HEK293 (cell line): Measurements from ENCODE around the gene TENT4B.

Source experiments
- CTCF ChIA-PET: fragments of 350-600 bp; formaldehyde crosslinking; extraction: SDS; loops from one replicate; lab custom pipeline; 2021; ENCODE audit warnings: antibody characterized with exemption; lab: Yijun Ruan, JAX
- POLR2A ChIA-PET: fragments of 300-600 bp; formaldehyde crosslinking; extraction: SDS; loops from one replicate; lab custom pipeline; 2020; ENCODE audit warnings: antibody characterized with exemption, inconsistent platforms; lab: Yijun Ruan, JAX
- H3K27ac ChIP-seq: fragments of 200-500 bp; sonication (Bioruptor generic); 2 replicates; pipeline ENCODE4 v1.5.1; 2014; ENCODE audit warnings: low read depth, low read length, control low read depth, inconsistent platforms; ENCODE audit errors: extremely low read depth
- H3K36me3 ChIP-seq, 2 experiments: fragments of 200-500 bp in 1 of 2; sonication (Bioruptor generic) in 1 of 2; 1 replicate in 1 of 2; 2 replicates in 1 of 2; pipeline ENCODE4 v1.5.1; 2014 to 2017; ENCODE audit warnings: inconsistent platforms in 2 of 2, low read length in 2 of 2; ENCODE audit not compliant: control insufficient read depth in 2 of 2, insufficient read depth in 1 of 2
- H3K4me1 ChIP-seq: fragments of 200-500 bp; sonication (Bioruptor generic); 2 replicates; pipeline ENCODE4 v1.5.1; 2014; ENCODE audit warnings: mild to moderate bottlenecking, low read length, inconsistent platforms; ENCODE audit not compliant: control insufficient read depth, insufficient read depth
- H3K4me3 ChIP-seq: 2 replicates; pipeline ENCODE4 v1.5.1; 2011; ENCODE audit warnings: low read depth, mild to moderate bottlenecking, control low read depth, low read length, moderate library complexity
- H3K9me3 ChIP-seq: fragments of 200-500 bp; sonication (Bioruptor generic); 2 replicates; pipeline ENCODE4 v1.5.1; 2014; ENCODE audit warnings: low read depth, low read length, inconsistent platforms; ENCODE audit not compliant: control insufficient read depth, insufficient read depth
- EGR2 ChIP-seq: fragments of 450-650 bp; formaldehyde crosslinking; IDR thresholded peaks from 2 replicates; pipeline ENCODE4 v1.5.1; 2016; ENCODE audit warnings: low read depth, missing biosample characterization, missing genetic modification characterization
- GLIS2 ChIP-seq: fragments of 450-650 bp; formaldehyde crosslinking; IDR thresholded peaks from 2 replicates; pipeline ENCODE4 v1.5.1; 2016; ENCODE audit warnings: missing biosample characterization, missing genetic modification characterization
- INSM2 ChIP-seq: fragments of 450-650 bp; formaldehyde crosslinking; IDR thresholded peaks from 2 replicates; pipeline ENCODE4 v1.5.1; 2016; ENCODE audit warnings: missing biosample characterization, missing genetic modification characterization
- KLF1 ChIP-seq: fragments of 450-650 bp; formaldehyde crosslinking; IDR thresholded peaks from 2 replicates; pipeline ENCODE4 v1.5.1; 2016; ENCODE audit warnings: missing biosample characterization, missing genetic modification characterization
- KLF10 ChIP-seq: fragments of 450-650 bp; IDR thresholded peaks from 2 replicates; pipeline ENCODE4 v1.5.1; 2018; ENCODE audit warnings: missing biosample characterization, mild to moderate bottlenecking, missing genetic modification characterization
- KLF17 ChIP-seq: fragments of 450-650 bp; formaldehyde crosslinking; IDR thresholded peaks from 2 replicates; pipeline ENCODE4 v1.5.1; 2016; ENCODE audit warnings: missing biosample characterization, missing genetic modification characterization
- OSR2 ChIP-seq: fragments of 450-650 bp; formaldehyde crosslinking; IDR thresholded peaks from 2 replicates; pipeline ENCODE4 v1.5.1; 2016; ENCODE audit warnings: missing biosample characterization, missing genetic modification characterization
- PATZ1 ChIP-seq: fragments of 450-650 bp; formaldehyde crosslinking; IDR thresholded peaks from 2 replicates; pipeline ENCODE4 v1.5.1; 2016; ENCODE audit warnings: missing biosample characterization, missing genetic modification characterization
- PRDM1 ChIP-seq: fragments of 450-650 bp; formaldehyde crosslinking; IDR thresholded peaks from 2 replicates; pipeline ENCODE4; 2016; ENCODE audit warnings: missing biosample characterization, missing genetic modification characterization
- ZBTB10 ChIP-seq: fragments of 450-650 bp; formaldehyde crosslinking; IDR thresholded peaks from 2 replicates; pipeline ENCODE4 v1.5.1; 2016; ENCODE audit warnings: missing biosample characterization, missing genetic modification characterization
- ZFHX2 ChIP-seq: fragments of 450-650 bp; formaldehyde crosslinking; conservative IDR thresholded peaks from 2 replicates; pipeline ENCODE4 v1.5.1; 2016; ENCODE audit warnings: missing biosample characterization, missing genetic modification characterization
- ZFP69B ChIP-seq: fragments of 450-650 bp; formaldehyde crosslinking; IDR thresholded peaks from 2 replicates; pipeline ENCODE4 v1.5.1; 2016; ENCODE audit warnings: missing biosample characterization, missing genetic modification characterization
- ZNF112 ChIP-seq: fragments of 450-650 bp; formaldehyde crosslinking; IDR thresholded peaks from 2 replicates; pipeline ENCODE4 v1.5.0; 2017; ENCODE audit warnings: missing biosample characterization, missing genetic modification characterization
- ZNF121 ChIP-seq: fragments of 450-650 bp; formaldehyde crosslinking; IDR thresholded peaks from 2 replicates; pipeline ENCODE4 v1.5.1; 2016; ENCODE audit warnings: missing biosample characterization, missing genetic modification characterization
- ZNF211 ChIP-seq: fragments of 450-650 bp; formaldehyde crosslinking; IDR thresholded peaks from 2 replicates; pipeline ENCODE4 v1.5.1; 2016; ENCODE audit warnings: low read depth, missing biosample characterization, missing genetic modification characterization
- ZNF221 ChIP-seq: fragments of 450-650 bp; formaldehyde crosslinking; IDR thresholded peaks from 2 replicates; pipeline ENCODE4 v1.5.1; 2017; ENCODE audit warnings: missing biosample characterization, missing genetic modification characterization, borderline replicate concordance
- ZNF335 ChIP-seq: fragments of 450-650 bp; formaldehyde crosslinking; conservative IDR thresholded peaks from 2 replicates; pipeline ENCODE4 v1.5.1; 2016; ENCODE audit warnings: missing biosample characterization, missing genetic modification characterization
- ZNF76 ChIP-seq: fragments of 450-650 bp; formaldehyde crosslinking; IDR thresholded peaks from 2 replicates; pipeline ENCODE4; 2016; ENCODE audit warnings: low read depth, missing biosample characterization, missing genetic modification characterization, borderline replicate concordance
- ZNF768 ChIP-seq: fragments of 450-650 bp; formaldehyde crosslinking; IDR thresholded peaks from 2 replicates; pipeline ENCODE4 v1.5.1; 2018; ENCODE audit warnings: missing biosample characterization, mild to moderate bottlenecking, missing genetic modification characterization
- ZNF785 ChIP-seq: fragments of 450-650 bp; formaldehyde crosslinking; IDR thresholded peaks from 2 replicates; pipeline ENCODE4 v1.5.1; 2016; ENCODE audit warnings: missing biosample characterization, missing genetic modification characterization

The TENT4B gene

GRCh38 chr16:50252874-50253513 lies 99.9 kb downstream of the TENT4B start:
- TF ChIP-seq ZNF121 (tag by site-specific recombination) (peak; percentile 33; the same call in 1 of the 2 replicates), PATZ1 (tag by site-specific recombination) (no peak)
- no peak overlapping the region for H3K4me3 ChIP-seq
- H3K9me3 ChIP-seq: no peaks in the 10 kb centered on the region
- H3K4me1 ChIP-seq: no peaks in the 10 kb centered on the region
- CTCF ChIA-PET: interaction anchor here (0.6 kb wide), 2 partner anchors 150 to 257 kb away, joined by 3 read pairs; no protein-coding TSS in a partner anchor
- POLR2A ChIA-PET: interaction anchor here (1.2 to 1.8 kb wide), 2 partner anchors 11 to 21 kb away, joined by 3 to 5 read pairs; no protein-coding TSS in a partner anchor
- H3K36me3 ChIP-seq: no peaks in the 10 kb centered on the region
- no peak overlapping the region for H3K27ac ChIP-seq

- Histone ChIP-seq H3K4me1 (no peaks in the 10 kb centered on the region), H3K9me3 (no peaks in the 10 kb centered on the region), H3K36me3 (no peaks in the 10 kb centered on the region), H3K27ac (no peak overlapping the region), H3K4me3 (no peak overlapping the region)
- TF ChIP-seq GLIS2 (tag by site-specific recombination): no peak
- peak; percentile 89 for TF ChIP-seq EGR2 (tag by site-specific recombination)
- TF ChIP-seq ZFHX2: peak; percentile 68
- no peak for TF ChIP-seq INSM2 (tag by site-specific recombination)
- no peak for TF ChIP-seq ZNF221
- TF ChIP-seq KLF1 (tag by site-specific recombination): no peak
- ChIA-PET POLR2A (interaction anchor here (1.5 kb wide), 1 partner anchor 8 kb away, joined by 5 read pairs; no protein-coding TSS in a partner anchor), CTCF (interaction anchor here (0.6 to 0.9 kb wide), 3 partner anchors 8 to 256 kb away, joined by 3 read pairs; no protein-coding TSS in a partner anchor)
These were observed 100.4 kb downstream of the TENT4B start for GRCh38 chr16:50253514-50253910.

- POLR2A ChIA-PET: interaction anchor here (1.5 kb wide), 1 partner anchor 9 kb away, joined by 5 read pairs; no protein-coding TSS in a partner anchor
These were observed 101.0 kb downstream of the TENT4B start for GRCh38 chr16:50254072-50254471.

More at GRCh38 chr16:50254072-50254471, 101.0 kb downstream of the TENT4B start:
- Histone ChIP-seq H3K36me3 (no peaks in the 10 kb centered on the region), H3K4me3 (no peak overlapping the region), H3K9me3 (no peaks in the 10 kb centered on the region), H3K27ac (no peak overlapping the region), H3K4me1 (peaks cover under 1% of the 10 kb centered on the region)
- CTCF ChIA-PET: interaction anchor here (0.9 kb wide), 1 partner anchor 9 kb away, joined by 3 read pairs; no protein-coding TSS in a partner anchor
- TF ChIP-seq ZBTB10 (tag by site-specific recombination) (no peak), ZNF785 (tag by site-specific recombination) (no peak), ZNF112 (tag by site-specific recombination) (no peak), ZNF76 (tag by site-specific recombination) (no peak), ZNF211 (tag by site-specific recombination) (no peak), ZFP69B (tag by site-specific recombination) (no peak), PRDM1 (tag by site-specific recombination) (no peak), KLF17 (no peak), ZNF335 (tag by site-specific recombination) (no peak), KLF10 (tag by site-specific recombination) (no peak), OSR2 (tag by site-specific recombination) (no peak), ZNF768 (tag by site-specific recombination) (no peak)
